GM12873 (cell line): ENCODE results near the gene KDM6A.

Experiments used
- TF ChIP-seq, protein P1 (sequence below): IDR thresholded peaks from 2 replicates; pipeline ENCODE4 v1.5.1; 2012; ENCODE audit warnings: low read depth, mild to moderate bottlenecking, moderate library complexity, low read length, control low read depth; ENCODE audit not compliant: insufficient read depth; ENCODE audit errors: missing control alignments

Gene KDM6A

DNA sequence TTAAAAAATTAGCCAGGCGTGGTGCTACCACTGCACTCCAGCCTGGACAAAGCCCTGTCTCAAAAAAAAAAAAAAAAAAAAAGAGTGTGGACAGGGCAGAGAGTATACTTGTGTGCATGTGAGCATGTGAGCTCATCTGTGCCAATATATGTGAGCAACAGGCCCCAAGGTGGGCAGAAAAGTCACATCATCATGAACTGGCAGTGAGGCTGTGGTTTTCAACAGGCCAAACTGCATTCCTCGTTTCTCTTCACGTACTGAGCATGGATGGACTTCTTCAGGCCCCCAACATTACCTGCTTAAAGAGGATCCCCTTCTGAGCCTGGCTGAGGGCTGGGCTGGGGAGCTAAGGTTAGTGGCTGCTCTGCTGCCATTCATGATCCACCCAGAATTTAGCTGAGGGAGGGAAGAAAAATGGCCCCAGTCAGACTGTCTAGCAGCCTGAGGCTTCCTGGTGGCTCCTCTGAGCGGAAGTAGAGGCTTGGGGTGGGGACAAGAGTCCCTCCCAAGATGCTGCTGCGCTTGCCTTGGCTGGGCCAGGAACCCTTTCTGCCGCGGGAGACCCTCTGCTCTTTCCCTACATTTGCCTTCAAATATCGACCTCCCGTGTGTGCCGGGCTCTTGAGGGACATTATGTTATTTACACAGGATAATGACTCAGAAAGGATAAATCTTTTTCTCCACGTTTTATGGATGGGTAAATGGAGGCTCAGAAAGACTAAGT is 272.7 kb downstream of the KDM6A start:
- TF ChIP-seq, protein P1, sequence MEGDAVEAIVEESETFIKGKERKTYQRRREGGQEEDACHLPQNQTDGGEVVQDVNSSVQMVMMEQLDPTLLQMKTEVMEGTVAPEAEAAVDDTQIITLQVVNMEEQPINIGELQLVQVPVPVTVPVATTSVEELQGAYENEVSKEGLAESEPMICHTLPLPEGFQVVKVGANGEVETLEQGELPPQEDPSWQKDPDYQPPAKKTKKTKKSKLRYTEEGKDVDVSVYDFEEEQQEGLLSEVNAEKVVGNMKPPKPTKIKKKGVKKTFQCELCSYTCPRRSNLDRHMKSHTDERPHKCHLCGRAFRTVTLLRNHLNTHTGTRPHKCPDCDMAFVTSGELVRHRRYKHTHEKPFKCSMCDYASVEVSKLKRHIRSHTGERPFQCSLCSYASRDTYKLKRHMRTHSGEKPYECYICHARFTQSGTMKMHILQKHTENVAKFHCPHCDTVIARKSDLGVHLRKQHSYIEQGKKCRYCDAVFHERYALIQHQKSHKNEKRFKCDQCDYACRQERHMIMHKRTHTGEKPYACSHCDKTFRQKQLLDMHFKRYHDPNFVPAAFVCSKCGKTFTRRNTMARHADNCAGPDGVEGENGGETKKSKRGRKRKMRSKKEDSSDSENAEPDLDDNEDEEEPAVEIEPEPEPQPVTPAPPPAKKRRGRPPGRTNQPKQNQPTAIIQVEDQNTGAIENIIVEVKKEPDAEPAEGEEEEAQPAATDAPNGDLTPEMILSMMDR = no peak

DNA sequence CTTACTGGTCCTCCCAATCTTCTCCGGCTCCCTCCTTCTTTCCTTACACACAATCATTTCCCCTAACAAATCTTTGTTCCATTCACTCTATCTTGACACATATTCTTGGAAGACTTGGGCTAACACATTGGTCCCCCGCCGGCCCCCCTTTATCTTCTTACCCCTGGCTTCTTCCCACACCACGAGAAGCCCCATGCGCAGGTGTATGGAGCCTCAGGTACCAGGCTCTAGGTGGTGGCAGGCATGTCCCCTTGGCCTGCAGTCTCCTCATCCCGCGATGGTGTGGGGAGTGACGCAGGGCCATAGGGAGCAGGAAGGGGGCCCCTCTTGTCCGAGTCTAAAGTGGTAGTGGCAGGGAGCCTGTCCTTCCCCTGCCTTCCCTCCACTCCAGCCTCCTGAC is 277.8 kb downstream of the KDM6A start:
- TF ChIP-seq, protein P1 = no peak

DNA sequence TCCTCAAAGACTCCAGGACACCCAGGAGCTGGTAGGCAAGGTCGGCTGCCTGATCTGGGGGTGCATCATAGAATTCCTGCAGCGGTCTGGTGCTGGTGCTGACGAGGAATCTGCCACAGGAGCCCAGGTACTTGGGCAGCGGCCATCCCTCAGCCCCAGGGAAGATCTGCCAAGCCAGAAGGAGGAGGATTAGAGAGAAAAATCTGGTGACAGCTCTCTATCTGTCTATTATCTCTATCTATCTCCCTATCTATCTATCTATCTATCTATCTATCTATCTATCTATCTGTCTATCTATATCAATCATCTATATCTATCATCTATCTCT is 281.0 kb downstream of the KDM6A start:
- TF ChIP-seq, protein P1 = no peak

DNA sequence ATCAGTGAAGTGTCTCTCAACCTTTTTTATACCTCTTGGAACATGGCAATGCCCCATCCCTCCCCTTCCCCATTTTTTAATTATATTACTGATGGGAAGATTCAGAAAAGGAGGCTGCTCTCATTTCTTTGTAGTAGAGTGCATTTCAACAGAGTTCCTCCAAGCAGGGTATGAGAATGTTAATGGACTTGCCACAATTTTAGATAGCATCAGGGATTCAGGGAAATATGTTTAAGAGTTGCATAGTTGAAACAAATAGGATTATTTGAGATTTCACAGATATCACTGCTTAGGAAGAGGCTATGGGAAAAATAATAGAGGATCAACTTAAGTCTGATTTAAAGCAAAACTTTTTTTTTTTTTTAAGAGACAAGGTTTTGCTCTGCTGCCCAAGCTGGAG is 281.5 kb downstream of the KDM6A start:
- TF ChIP-seq, protein P1 = no peak

DNA sequence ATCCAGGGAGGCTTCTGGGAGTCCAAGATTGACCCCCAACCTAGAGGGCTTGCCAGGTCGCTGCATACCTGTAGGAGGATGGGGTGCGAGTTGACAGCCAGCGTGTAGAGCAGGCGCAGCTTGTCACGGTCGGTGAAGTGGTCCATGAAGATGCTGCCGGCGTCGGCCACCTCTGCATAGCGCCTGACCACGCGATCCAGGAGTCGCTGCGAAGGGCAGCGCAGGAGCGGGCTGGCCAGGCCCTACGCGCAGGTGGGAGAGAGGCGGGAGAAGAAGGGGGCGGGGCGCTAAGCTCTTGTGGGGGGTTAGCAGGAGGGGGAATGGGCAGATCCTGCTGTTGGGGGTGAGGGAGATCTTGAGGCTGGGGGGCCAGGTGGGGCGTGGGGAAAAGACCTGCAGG is 284.7 kb downstream of the KDM6A start:
- TF ChIP-seq, protein P1 = no peak
